Liver (tissue), 9 donors: Measurements from ENCODE around the gene SGF29. TPM values are rescaled to one million over a fixed set of nuclear protein-coding genes. Genes with fewer than 3 reads are reported as not detected.
"Not testable (repeated sequence)": the region's sequence is repeated elsewhere in the genome, so short reads cannot be mapped to it uniquely, and the experiment has no call there.

Source experiments
- DNase-seq: peaks from one replicate; pipeline ENCODE4 v3.0.0-alpha.2; 2017; ENCODE audit warnings: low spot score
- H3K27ac ChIP-seq, 2 donors: one replicate each; pipeline ENCODE4 v1.7.0; 2013; ENCODE audit warnings: inconsistent platforms in 2 of 2, low read length in 2 of 2, control low read depth in 1 of 2, low read depth in 1 of 2, mild to moderate bottlenecking in 1 of 2
- H3K27me3 ChIP-seq, 4 donors: one replicate each; pipeline versions ENCODE4 v1.6.1 to v1.7.0; 2013; ENCODE audit warnings: low read length in 3 of 4, inconsistent platforms in 1 of 4, mild to moderate bottlenecking in 1 of 4, moderate library complexity in 1 of 4; ENCODE audit not compliant: control insufficient read depth in 4 of 4, insufficient read depth in 4 of 4
- H3K36me3 ChIP-seq, 4 donors: one replicate each; pipeline versions ENCODE4 v1.6.1 to v1.7.0; 2013; ENCODE audit warnings: low read length in 3 of 4, mild to moderate bottlenecking in 3 of 4, low read depth in 1 of 4, moderate library complexity in 1 of 4; ENCODE audit not compliant: control insufficient read depth in 4 of 4, insufficient read depth in 3 of 4
- H3K4me1 ChIP-seq, 4 donors: one replicate each; pipeline versions ENCODE4 v1.6.1 to v1.7.0; 2013; ENCODE audit warnings: low read length in 3 of 4, mild to moderate bottlenecking in 3 of 4, moderate library complexity in 1 of 4; ENCODE audit not compliant: control insufficient read depth in 4 of 4, insufficient read depth in 4 of 4
- H3K4me3 ChIP-seq, 3 donors: one replicate each; pipeline versions ENCODE4 v1.6.1 to v1.7.0; 2013; ENCODE audit warnings: low read length in 3 of 3, control low read depth in 1 of 3, low read depth in 1 of 3, mild to moderate bottlenecking in 1 of 3
- H3K9ac ChIP-seq, 2 donors: one replicate each; pipeline ENCODE4 v1.7.0; 2013; ENCODE audit warnings: low read length in 2 of 2, mild to moderate bottlenecking in 2 of 2, moderate library complexity in 2 of 2, control low read depth in 1 of 2, low read depth in 1 of 2
- H3K9me3 ChIP-seq, 4 donors: one replicate each; pipeline versions ENCODE4 v1.6.1 to v1.7.0; 2013; ENCODE audit warnings: low read length in 3 of 4; ENCODE audit not compliant: control insufficient read depth in 4 of 4
- GABPA ChIP-seq, 2 donors: IDR thresholded peaks in 1 of 2; conservative IDR thresholded peaks in 1 of 2; 2 replicates each; pipeline ENCODE4 v1.6.1; 2016; ENCODE audit warnings: antibody characterized with exemption in 2 of 2, mild to moderate bottlenecking in 1 of 2, moderate library complexity in 1 of 2
- HNF4A ChIP-seq, 2 donors: conservative IDR thresholded peaks; 2 replicates each; pipeline ENCODE4 v1.6.1; 2016; ENCODE audit warnings: antibody characterized with exemption in 2 of 2, mild to moderate bottlenecking in 2 of 2
- WGBS: extraction: QIAGEN DNeasy Blood & Tissue Kit; methylation state at CpG from one replicate; pipeline ENCODE4 v1.1.7; 2013; 5-methylcytosine and 5-hydroxymethylcytosine counted together
- polyA plus RNA-seq, 2 donors: library from polyadenylated mRNA; stranded (reverse) in 1 of 2; unstranded in 1 of 2; fragments of 200-250 nt in 1 of 2; fragments of >200 nt in 1 of 2; fragmentation: Nextera tagmentation in 1 of 2; extraction: Ambion mirVana in 1 of 2; gene quantifications; one replicate each; pipeline versions ENCODE4 v1.2.1 to v1.2.3, GENCODE V29; 2013 to 2015
- total RNA-seq, 2 donors: library from RNA; depleted of rRNA; stranded (reverse); fragments of >200 nt; gene quantifications; one replicate each; pipeline ENCODE4 v1.2.3, GENCODE V29; 2014
- TF ChIP-seq, protein P1 (sequence below): IDR thresholded peaks from 2 replicates; pipeline ENCODE4 v1.6.1; 2016; ENCODE audit warnings: antibody characterized with exemption
- TF ChIP-seq, protein P2 (sequence below): IDR thresholded peaks from 2 replicates; pipeline ENCODE4 v1.6.1; 2016; ENCODE audit warnings: antibody characterized with exemption, mild to moderate bottlenecking
- donor health status: healthy.
- donor health status: healthy.
- donor health status: healthy.
- donor health status: healthy.
- donor health status: healthy.

The SGF29 gene
- total and polyA plus RNA-seq, 4 donors: 6.5 to 18.1 (median 10.5) TPM

DNA sequence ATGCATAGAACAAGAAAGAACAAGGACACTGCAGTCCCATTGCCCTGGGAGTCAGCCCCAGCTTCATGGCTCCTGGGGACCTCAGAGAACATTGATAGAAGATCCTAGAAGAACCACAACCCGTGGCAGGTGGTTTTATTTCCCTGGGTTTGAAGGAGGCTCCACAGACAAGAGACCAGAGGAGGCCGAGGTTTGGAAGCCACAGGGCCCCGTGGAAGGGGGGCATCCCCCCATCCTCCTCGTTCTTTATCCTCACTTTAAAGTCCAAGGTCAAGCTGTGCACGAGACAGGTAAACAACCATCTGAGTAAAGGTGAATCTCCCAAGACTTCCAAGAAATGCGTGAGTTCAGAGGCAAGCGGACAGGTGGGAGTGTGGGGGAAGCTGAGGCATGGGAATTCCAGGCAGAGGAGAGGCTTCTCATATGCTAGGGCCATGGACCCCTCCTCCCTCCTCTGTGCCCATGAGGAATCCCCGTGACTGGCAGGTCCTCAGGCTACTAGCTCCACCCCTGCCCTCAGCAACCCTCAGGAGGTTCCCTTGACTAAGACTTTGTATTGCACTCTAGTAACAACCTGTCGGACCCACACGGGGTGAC lies 57.0 kb downstream of the SGF29 start:
- 36% methylated on average over 10 of the region's 10 CpGs for WGBS
- H3K9me3 ChIP-seq: no peaks in the 10 kb centered on the region
- H3K27ac ChIP-seq: peak overlapping the region; percentile 72 to 84
- no peak for DNase-seq
- H3K4me3 ChIP-seq: peak overlapping the region; percentile 18 to 42 (median 21)
- no peak overlapping the region for H3K9ac ChIP-seq
- H3K36me3 ChIP-seq: peaks cover 3 to 8% (median 3%) of the 10 kb centered on the region in 4 donors
- no peaks in the 10 kb centered on the region for H3K27me3 ChIP-seq
- TF ChIP-seq HNF4A (conservative IDR thresholded peaks at IDR 0.05): peak in 1 of 2 donors; percentile 30
- TF ChIP-seq, protein P1, sequence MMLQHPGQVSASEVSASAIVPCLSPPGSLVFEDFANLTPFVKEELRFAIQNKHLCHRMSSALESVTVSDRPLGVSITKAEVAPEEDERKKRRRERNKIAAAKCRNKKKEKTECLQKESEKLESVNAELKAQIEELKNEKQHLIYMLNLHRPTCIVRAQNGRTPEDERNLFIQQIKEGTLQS: no peak
- TF ChIP-seq, protein P2, sequence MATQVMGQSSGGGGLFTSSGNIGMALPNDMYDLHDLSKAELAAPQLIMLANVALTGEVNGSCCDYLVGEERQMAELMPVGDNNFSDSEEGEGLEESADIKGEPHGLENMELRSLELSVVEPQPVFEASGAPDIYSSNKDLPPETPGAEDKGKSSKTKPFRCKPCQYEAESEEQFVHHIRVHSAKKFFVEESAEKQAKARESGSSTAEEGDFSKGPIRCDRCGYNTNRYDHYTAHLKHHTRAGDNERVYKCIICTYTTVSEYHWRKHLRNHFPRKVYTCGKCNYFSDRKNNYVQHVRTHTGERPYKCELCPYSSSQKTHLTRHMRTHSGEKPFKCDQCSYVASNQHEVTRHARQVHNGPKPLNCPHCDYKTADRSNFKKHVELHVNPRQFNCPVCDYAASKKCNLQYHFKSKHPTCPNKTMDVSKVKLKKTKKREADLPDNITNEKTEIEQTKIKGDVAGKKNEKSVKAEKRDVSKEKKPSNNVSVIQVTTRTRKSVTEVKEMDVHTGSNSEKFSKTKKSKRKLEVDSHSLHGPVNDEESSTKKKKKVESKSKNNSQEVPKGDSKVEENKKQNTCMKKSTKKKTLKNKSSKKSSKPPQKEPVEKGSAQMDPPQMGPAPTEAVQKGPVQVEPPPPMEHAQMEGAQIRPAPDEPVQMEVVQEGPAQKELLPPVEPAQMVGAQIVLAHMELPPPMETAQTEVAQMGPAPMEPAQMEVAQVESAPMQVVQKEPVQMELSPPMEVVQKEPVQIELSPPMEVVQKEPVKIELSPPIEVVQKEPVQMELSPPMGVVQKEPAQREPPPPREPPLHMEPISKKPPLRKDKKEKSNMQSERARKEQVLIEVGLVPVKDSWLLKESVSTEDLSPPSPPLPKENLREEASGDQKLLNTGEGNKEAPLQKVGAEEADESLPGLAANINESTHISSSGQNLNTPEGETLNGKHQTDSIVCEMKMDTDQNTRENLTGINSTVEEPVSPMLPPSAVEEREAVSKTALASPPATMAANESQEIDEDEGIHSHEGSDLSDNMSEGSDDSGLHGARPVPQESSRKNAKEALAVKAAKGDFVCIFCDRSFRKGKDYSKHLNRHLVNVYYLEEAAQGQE: no peak
- TF ChIP-seq GABPA (IDR thresholded peaks at IDR 0.05 in 1 of 2, conservative IDR thresholded peaks at IDR 0.05 in 1 of 2): no peak
- H3K4me1 ChIP-seq: peaks cover 5 to 31% (median 28%) of the 10 kb centered on the region in 4 donors

DNA sequence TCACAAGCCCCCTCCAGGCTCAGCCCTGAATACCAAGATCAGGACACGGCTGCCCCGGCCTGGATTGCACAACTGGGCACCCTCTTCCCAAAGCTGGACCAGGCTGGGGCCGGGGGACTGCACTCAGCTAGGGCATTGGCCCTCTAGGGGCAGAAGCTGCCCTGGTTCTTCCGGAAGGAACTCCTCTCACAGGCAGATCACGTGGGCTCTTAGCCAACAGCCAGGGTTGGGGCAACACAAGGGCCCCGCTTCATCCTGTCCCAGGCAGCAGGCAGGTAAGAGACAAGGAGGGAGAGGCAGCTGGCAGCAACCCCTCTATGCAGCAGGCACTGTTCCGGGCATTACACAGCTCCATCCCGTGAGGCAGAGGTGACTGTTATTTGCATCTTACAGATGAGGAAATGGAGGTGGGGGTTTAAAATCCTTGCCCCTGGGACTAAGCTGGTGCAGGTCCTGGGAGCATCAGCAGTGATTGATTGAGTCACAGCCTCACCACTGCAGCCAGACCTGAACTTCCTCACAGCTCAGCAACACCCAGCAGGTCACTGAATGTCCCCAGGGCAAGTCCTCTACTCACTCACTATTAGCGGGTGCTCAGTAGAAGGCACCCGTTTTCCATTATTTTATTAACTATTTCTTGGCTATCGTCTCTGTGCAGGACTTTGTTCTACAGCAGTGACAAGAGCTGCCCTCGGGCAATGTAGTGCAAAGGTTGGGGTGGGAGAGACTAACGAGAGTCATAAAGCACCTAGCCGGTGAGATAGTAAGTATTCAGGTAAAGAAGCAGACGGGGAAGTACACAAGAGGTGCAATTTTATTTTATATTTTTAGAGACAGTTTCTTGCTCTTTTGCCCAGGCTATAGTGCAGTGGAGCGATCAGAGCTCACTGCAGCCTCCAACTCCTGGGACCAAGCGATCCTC lies 58.9 kb downstream of the SGF29 start:
- H3K27me3 ChIP-seq, H3K27ac ChIP-seq, H3K9ac ChIP-seq, H3K9me3 ChIP-seq, H3K4me3 ChIP-seq, H3K36me3 ChIP-seq, DNase-seq: not testable (repeated sequence)
- WGBS: no CpG with 5 or more reads among the region's 17 CpGs
- peaks cover 5 to 31% (median 28%) of the 10 kb centered on the region in 4 donors for H3K4me1 ChIP-seq

DNA sequence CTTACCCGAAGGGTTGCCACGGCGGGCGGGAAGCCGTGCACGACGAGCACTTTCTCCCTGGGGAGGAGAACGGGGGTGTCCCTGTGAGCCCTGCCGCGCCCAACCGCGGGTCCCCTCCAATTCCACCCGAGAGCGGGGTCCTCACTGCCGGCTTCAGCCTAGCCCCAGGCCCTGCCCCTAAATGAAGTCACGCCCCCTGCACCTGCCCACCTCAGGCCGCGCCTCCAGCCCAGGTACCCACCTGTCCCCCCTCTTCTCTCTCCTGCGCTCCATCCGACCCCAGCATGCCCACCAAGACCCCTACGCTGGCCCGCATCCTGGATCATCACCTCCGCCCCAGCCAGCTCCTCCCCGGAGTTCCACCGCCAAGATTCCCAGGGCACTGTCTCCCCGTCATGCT lies 60.2 kb downstream of the SGF29 start:
- not testable (repeated sequence) for H3K27me3 ChIP-seq, H3K4me3 ChIP-seq, H3K9me3 ChIP-seq, H3K9ac ChIP-seq, H3K36me3 ChIP-seq, H3K27ac ChIP-seq, DNase-seq
- peaks cover 5 to 24% (median 21%) of the 10 kb centered on the region in 4 donors for H3K4me1 ChIP-seq
- WGBS: 69% methylated on average over 7 of the region's 26 CpGs

DNA sequence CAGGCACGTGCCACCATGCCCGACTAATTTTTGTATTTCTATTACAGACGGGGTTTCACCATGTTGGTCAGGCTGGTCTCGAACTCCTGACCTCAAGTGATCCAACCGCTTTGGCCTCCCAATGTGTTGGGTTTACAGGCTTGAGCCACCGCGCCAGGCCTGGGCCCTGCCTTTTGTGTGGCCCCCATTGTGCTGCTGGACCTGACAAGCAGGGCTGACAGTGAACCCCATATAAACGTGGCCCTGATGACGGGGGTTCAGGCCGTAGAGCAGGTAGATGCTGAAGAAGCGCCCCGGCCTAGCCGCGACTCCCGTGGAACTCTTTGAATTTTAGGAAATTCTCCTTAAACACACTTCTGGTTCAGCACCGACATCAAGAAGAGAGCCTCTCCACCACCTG lies 60.8 kb downstream of the SGF29 start:
- H3K9me3 ChIP-seq, H3K4me3 ChIP-seq, H3K9ac ChIP-seq, H3K27ac ChIP-seq, H3K36me3 ChIP-seq, H3K27me3 ChIP-seq, DNase-seq: not testable (repeated sequence)
- H3K4me1 ChIP-seq: peaks cover 5 to 17% (median 16%) of the 10 kb centered on the region in 4 donors
- WGBS: 81% methylated on average over 13 of the region's 16 CpGs
